Endothelial cell of umbilical vein (primary cell): ENCODE measurements around the gene NCAN. TPM values are rescaled to one million over a fixed set of nuclear protein-coding genes. Genes with fewer than 3 reads are reported as not detected.
"Not testable (repeated sequence)": the region's sequence is repeated elsewhere in the genome, so short reads cannot be mapped to it uniquely, and the experiment has no call there.

Experiments
- BruUV-seq: library from RNA; stranded (reverse); fragments of 400-500 nt; replicated peaks from 2 replicates; lab custom pipeline; 2021; lab: Mats Ljungman, UMichigan
- CTCF ChIA-PET: fragments of 300-600, 350-600 bp; sonication (Branson Sonifier 250); formaldehyde crosslinking; loops from one replicate; lab custom pipeline; 2021; ENCODE audit warnings: antibody characterized with exemption, inconsistent platforms; lab: Charles Lee
- POLR2A ChIA-PET: fragments of 300-600, 350-600 bp; sonication (Branson Sonifier 250); formaldehyde crosslinking; loops from one replicate; lab custom pipeline; 2021; ENCODE audit warnings: antibody characterized with exemption, inconsistent platforms; lab: Charles Lee
- DNase-seq: peaks from one replicate; pipeline ENCODE4 v3.0.0-alpha.2; 2011; ENCODE audit warnings: low read depth, low spot score
- FAIRE-seq: peaks from 2 replicates; lab custom pipeline; 2011; peaks lifted over from hg19 to GRCh38; lab: Jason Lieb, UNC
- H2AFZ ChIP-seq: 2 replicates; pipeline ENCODE4 v1.6.0; 2012; ENCODE audit warnings: low read depth, low read length, control low read depth, inconsistent platforms
- H3K27ac ChIP-seq: 2 replicates; pipeline ENCODE4 v1.5.1; 2011; ENCODE audit warnings: low read depth, mild to moderate bottlenecking, control low read depth, low read length, moderate library complexity; ENCODE audit not compliant: insufficient read depth
- H3K27me3 ChIP-seq, 2 experiments: 2 replicates each; pipeline versions ENCODE4 v1.6.0 to v1.6.1; 2011; ENCODE audit warnings: low read length in 2 of 2, mixed read lengths in 1 of 2; ENCODE audit not compliant: control insufficient read depth in 2 of 2, insufficient read depth in 2 of 2
- H3K36me3 ChIP-seq, 2 experiments: 2 replicates in 1 of 2; 3 replicates in 1 of 2; pipeline ENCODE4 v1.5.1; 2011; ENCODE audit warnings: low read length in 2 of 2, mild to moderate bottlenecking in 1 of 2, moderate library complexity in 1 of 2; ENCODE audit not compliant: control insufficient read depth in 2 of 2, insufficient read depth in 2 of 2; ENCODE audit errors: extremely low read depth in 1 of 2
- H3K4me1 ChIP-seq: 3 replicates; pipeline ENCODE4 v1.5.1; 2011; ENCODE audit warnings: mild to moderate bottlenecking, low read length; ENCODE audit not compliant: control insufficient read depth, insufficient read depth; ENCODE audit errors: extremely low read depth
- H3K4me2 ChIP-seq: 2 replicates; pipeline ENCODE4 v1.6.1; 2011; ENCODE audit warnings: low read length, control low read depth, mixed read lengths; ENCODE audit not compliant: insufficient read depth
- H3K4me3 ChIP-seq, 3 experiments: fragments of 200-600 bp in 1 of 3; sonication (generic), shearing (Covaris generic) in 1 of 3; replicated peaks in 1 of 3; 2 replicates each; pipeline ENCODE4 v1.5.1; 2011 to 2016; ENCODE audit warnings: control low read depth in 3 of 3, low read length in 3 of 3, mild to moderate bottlenecking in 2 of 3, inconsistent platforms in 1 of 3, low read depth in 1 of 3, moderate library complexity in 1 of 3; ENCODE audit not compliant: insufficient read depth in 1 of 3
- H3K79me2 ChIP-seq: 2 replicates; pipeline ENCODE4 v1.6.0; 2012; ENCODE audit warnings: low read length, inconsistent platforms; ENCODE audit not compliant: control insufficient read depth, insufficient read depth
- H3K9ac ChIP-seq: replicated peaks from 2 replicates; pipeline ENCODE3; 2011; ENCODE audit warnings: low read length, control low read depth; ENCODE audit not compliant: insufficient read depth; ENCODE audit errors: extremely low read depth
- H3K9me1 ChIP-seq: replicated peaks from 3 replicates; pipeline ENCODE4 v1.6.0; 2011; ENCODE audit warnings: mild to moderate bottlenecking, low read length; ENCODE audit not compliant: control insufficient read depth, insufficient read depth; ENCODE audit errors: extremely low read depth
- H3K9me3 ChIP-seq: replicated peaks from 2 replicates; pipeline ENCODE4 v1.5.1; 2012; ENCODE audit warnings: low read length, inconsistent platforms; ENCODE audit not compliant: control insufficient read depth, insufficient read depth
- H4K20me1 ChIP-seq: replicated peaks from 2 replicates; pipeline ENCODE3; 2011; ENCODE audit warnings: mild to moderate bottlenecking, low read length; ENCODE audit not compliant: control insufficient read depth, insufficient read depth; ENCODE audit errors: extremely low read depth
- EZH2 ChIP-seq: IDR thresholded peaks from 2 replicates; pipeline ENCODE4 v1.6.1; 2012; ENCODE audit warnings: borderline replicate concordance, low read depth, mild to moderate bottlenecking, moderate library complexity, low read length, inconsistent platforms; ENCODE audit not compliant: severe bottlenecking
- FOS ChIP-seq: IDR thresholded peaks from 2 replicates; pipeline ENCODE4 v1.6.1; 2011; ENCODE audit warnings: mild to moderate bottlenecking, low read length, moderate library complexity, borderline replicate concordance; ENCODE audit not compliant: insufficient read depth
- GATA2 ChIP-seq: IDR thresholded peaks from 2 replicates; pipeline ENCODE4 v1.7.0; 2011; ENCODE audit warnings: low read depth, mild to moderate bottlenecking, moderate library complexity, mixed read lengths, low read length; ENCODE audit not compliant: insufficient read length, insufficient read depth
- JUN ChIP-seq: IDR thresholded peaks from 2 replicates; pipeline ENCODE4 v1.6.1; 2011; ENCODE audit warnings: borderline replicate concordance, low read depth; ENCODE audit not compliant: insufficient read length, insufficient read depth
- MYC ChIP-seq: IDR thresholded peaks from one replicate; pipeline ENCODE4 v1.6.1; 2011; ENCODE audit warnings: mild to moderate bottlenecking, low read depth, low read length
- POLR2A ChIP-seq: IDR thresholded peaks from 2 replicates; pipeline ENCODE4 v1.6.1; 2012; ENCODE audit warnings: low read depth, mild to moderate bottlenecking, control low read depth, low read length
- POLR2AphosphoS5 ChIP-seq: IDR thresholded peaks from 2 replicates; pipeline ENCODE4 v1.6.1; 2012; ENCODE audit warnings: low read depth, mild to moderate bottlenecking, control low read depth, low read length, moderate library complexity; ENCODE audit not compliant: insufficient read depth
- dilution Hi-C: fragments of 300-500 bp; cut with MboI; formaldehyde crosslinking; loops from one replicate; pipeline ENCODE4 v1.15.0; 2019; ENCODE audit warnings: low sequenced_read_pairs; ENCODE audit not compliant: extremely low pct_ligation_motif_present
- intact Hi-C: fragments of 100-400 bp; cut with micrococcal nuclease; formaldehyde crosslinking; loops from one replicate; pipeline ENCODE4 v1.10.0; 2022
- polyA plus RNA-seq, 4 experiments: library from polyadenylated mRNA; depleted of rRNA in 3 of 4; stranded (reverse) in 3 of 4; unstranded in 1 of 4; fragments of >200 nt; gene quantifications; 2 replicates each; pipeline versions ENCODE4 v1.2.1 to v1.2.3, GENCODE V29; 2011 to 2012; ENCODE audit warnings: missing spikeins in 1 of 4
- total RNA-seq: library from RNA; stranded (reverse); gene quantifications from 2 replicates; pipeline ENCODE4 v1.2.3, GENCODE V29; 2021
- TF ChIP-seq, protein P1 (sequence below), 2 donors: IDR thresholded peaks; 1 replicate in 1 of 2; 2 replicates in 1 of 2; pipeline ENCODE4 v1.5.1; 2011; ENCODE audit warnings: low read length in 2 of 2, mild to moderate bottlenecking in 2 of 2, moderate library complexity in 2 of 2, control low read depth in 1 of 2, inconsistent platforms in 1 of 2, low read depth in 1 of 2; ENCODE audit not compliant: insufficient read depth in 1 of 2; ENCODE audit errors: extremely low read depth in 1 of 2
- TF ChIP-seq, protein P2 (sequence below): IDR thresholded peaks from 2 replicates; pipeline ENCODE4 v1.6.1; 2011; ENCODE audit not compliant: insufficient read depth, insufficient read length

The NCAN gene
- total and polyA plus RNA-seq, 2 donors (not counting 3 experiments of a cell fraction or from before 2014, with no cell fraction given) = not detected

DNA sequence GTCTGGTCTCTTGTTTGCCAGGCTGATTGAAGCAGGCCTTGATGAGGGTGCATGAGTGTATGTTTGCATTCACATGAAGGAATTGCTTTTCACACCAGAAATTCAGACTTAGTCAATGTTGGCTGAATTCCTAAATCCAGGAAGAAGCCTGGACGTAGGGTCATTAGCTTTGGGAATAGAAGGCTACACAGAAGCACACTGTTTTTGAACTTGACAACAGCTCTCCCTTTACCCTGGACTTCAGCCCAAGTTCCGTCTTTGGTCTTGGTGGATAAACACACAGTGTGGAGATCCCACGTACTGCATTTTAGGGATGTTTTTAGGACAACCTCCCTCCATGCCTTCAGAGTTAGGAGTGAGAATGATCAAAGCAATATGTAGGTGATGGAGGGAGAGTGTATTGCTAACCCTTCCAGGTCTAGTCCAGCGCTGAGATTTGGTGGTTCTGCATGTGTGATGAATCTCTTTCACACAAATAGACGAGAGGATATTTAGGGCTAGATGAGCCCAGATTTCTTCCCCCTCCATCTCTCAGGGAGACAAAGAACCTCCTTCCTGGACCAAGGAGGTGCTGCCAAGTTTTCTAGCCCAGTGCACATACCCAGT is 38.5 kb downstream of the NCAN start:
- FAIRE-seq (no peak), DNase-seq (no peak)
- H3K9ac ChIP-seq = no peak overlapping the region
- intact Hi-C loops (no loop called here), dilution Hi-C loops (no loop called here)
- H3K27me3 ChIP-seq = peaks cover 3 to 7% of the 10 kb centered on the region in 2 experiments
- CTCF ChIA-PET = no interaction called here
- no peaks in the 10 kb centered on the region for H4K20me1 ChIP-seq
- H3K4me2 ChIP-seq = no peak overlapping the region
- no TSS peak for BruUV-seq
- H3K9me1 ChIP-seq = no peaks in the 10 kb centered on the region
- H3K4me1 ChIP-seq = no peaks in the 10 kb centered on the region
- TF ChIP-seq MYC (no peak), FOS (no peak), EZH2 (no peak), POLR2AphosphoS5 (no peak), POLR2A (no peak), JUN (no peak), GATA2 (no peak)
- TF ChIP-seq, protein P1, sequence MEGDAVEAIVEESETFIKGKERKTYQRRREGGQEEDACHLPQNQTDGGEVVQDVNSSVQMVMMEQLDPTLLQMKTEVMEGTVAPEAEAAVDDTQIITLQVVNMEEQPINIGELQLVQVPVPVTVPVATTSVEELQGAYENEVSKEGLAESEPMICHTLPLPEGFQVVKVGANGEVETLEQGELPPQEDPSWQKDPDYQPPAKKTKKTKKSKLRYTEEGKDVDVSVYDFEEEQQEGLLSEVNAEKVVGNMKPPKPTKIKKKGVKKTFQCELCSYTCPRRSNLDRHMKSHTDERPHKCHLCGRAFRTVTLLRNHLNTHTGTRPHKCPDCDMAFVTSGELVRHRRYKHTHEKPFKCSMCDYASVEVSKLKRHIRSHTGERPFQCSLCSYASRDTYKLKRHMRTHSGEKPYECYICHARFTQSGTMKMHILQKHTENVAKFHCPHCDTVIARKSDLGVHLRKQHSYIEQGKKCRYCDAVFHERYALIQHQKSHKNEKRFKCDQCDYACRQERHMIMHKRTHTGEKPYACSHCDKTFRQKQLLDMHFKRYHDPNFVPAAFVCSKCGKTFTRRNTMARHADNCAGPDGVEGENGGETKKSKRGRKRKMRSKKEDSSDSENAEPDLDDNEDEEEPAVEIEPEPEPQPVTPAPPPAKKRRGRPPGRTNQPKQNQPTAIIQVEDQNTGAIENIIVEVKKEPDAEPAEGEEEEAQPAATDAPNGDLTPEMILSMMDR (IDR thresholded peaks at IDR 0.05; ENCODE audit: extremely low read depth in 1 of 2, insufficient read depth in 1 of 2, low read depth in 1 of 2, low read length in 2 of 2) = no peak
- TF ChIP-seq, protein P2, sequence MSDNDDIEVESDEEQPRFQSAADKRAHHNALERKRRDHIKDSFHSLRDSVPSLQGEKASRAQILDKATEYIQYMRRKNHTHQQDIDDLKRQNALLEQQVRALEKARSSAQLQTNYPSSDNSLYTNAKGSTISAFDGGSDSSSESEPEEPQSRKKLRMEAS = no peak
- no peaks in the 10 kb centered on the region for H3K36me3 ChIP-seq
- POLR2A ChIA-PET = no interaction called here
- H3K79me2 ChIP-seq = no peaks in the 10 kb centered on the region
- no peak overlapping the region for H3K4me3 ChIP-seq
- no peak overlapping the region for H2AFZ ChIP-seq
- no peak overlapping the region for H3K27ac ChIP-seq
- H3K9me3 ChIP-seq = no peaks in the 10 kb centered on the region

DNA sequence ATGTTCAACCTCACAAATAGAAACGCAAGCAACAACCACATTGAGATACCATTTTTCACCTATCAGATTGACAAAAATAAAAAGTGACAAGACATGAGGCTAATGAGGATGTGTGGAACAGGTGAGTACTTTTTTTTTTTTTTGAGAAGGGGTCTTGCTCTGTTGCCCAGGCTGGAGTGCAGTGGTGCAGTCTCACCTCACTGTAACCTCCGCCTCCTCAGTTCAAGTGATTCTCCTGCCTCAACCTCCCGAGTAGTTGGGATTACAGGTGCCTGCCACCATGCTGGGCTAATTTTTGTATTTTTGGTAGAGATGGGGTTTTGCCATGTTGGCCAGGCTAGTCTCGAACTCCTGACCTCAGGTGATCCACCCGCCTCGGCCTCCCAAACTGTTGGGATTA is 41.7 kb downstream of the NCAN start:
- H2AFZ ChIP-seq, H3K79me2 ChIP-seq, BruUV-seq, H3K4me1 ChIP-seq, H3K36me3 ChIP-seq, dilution Hi-C loops, CTCF ChIA-PET, H4K20me1 ChIP-seq, DNase-seq, H3K9ac ChIP-seq, intact Hi-C loops, H3K9me3 ChIP-seq, FAIRE-seq, H3K9me1 ChIP-seq, H3K4me3 ChIP-seq, H3K4me2 ChIP-seq, H3K27ac ChIP-seq, H3K27me3 ChIP-seq: not testable (repeated sequence)
- POLR2A ChIA-PET = interaction anchor here (0.6 kb wide), 1 partner anchor 78 kb away, joined by 4 read pairs; no protein-coding TSS in a partner anchor
